Neural crest cell (in vitro differentiated cells): ENCODE results near the gene NCAPH2. TPM values are rescaled to one million over a fixed set of nuclear protein-coding genes. Genes with fewer than 3 reads are reported as not detected.

Experiments used
- DNase-seq: peaks from one replicate; pipeline ENCODE4 v3.0.0; 2021; ENCODE audit warnings: low read depth, mixed read lengths, low spot score
- H3K27ac Mint-ChIP-seq: one replicate; pipeline ENCODE4 v1.8.0; 2021; ENCODE audit warnings: mild to moderate bottlenecking, mixed read lengths; ENCODE audit not compliant: unreplicated experiment
- H3K27me3 Mint-ChIP-seq: 2 replicates; pipeline ENCODE4 v1.8.0; 2021; ENCODE audit warnings: low read depth, mild to moderate bottlenecking, mixed read lengths
- H3K36me3 Mint-ChIP-seq: 2 replicates; pipeline ENCODE4 v1.8.0; 2021; ENCODE audit warnings: low read depth, mild to moderate bottlenecking, mixed read lengths
- H3K4me1 Mint-ChIP-seq: 2 replicates; pipeline ENCODE4 v1.8.0; 2021; ENCODE audit warnings: mixed read lengths
- H3K4me3 Mint-ChIP-seq: one replicate; pipeline ENCODE4 v1.8.0; 2021; ENCODE audit warnings: mild to moderate bottlenecking, mixed read lengths
- H3K9me3 Mint-ChIP-seq: 2 replicates; pipeline ENCODE4 v1.8.0; 2021; ENCODE audit warnings: mixed read lengths
- total RNA-seq: library from RNA; stranded (reverse); gene quantifications from 2 replicates; pipeline ENCODE4 v1.2.1, GENCODE V29; 2021
- TF ChIP-seq, protein P1 (sequence below): fragments of 200-600 bp; sonication (generic); conservative IDR thresholded peaks from 2 replicates; pipeline ENCODE4 v1.5.0; 2021; ENCODE audit warnings: antibody characterized with exemption, mild to moderate bottlenecking

NCAPH2 gene
- total RNA-seq, 1 donor from 2014 or later = 114 TPM

DNA sequence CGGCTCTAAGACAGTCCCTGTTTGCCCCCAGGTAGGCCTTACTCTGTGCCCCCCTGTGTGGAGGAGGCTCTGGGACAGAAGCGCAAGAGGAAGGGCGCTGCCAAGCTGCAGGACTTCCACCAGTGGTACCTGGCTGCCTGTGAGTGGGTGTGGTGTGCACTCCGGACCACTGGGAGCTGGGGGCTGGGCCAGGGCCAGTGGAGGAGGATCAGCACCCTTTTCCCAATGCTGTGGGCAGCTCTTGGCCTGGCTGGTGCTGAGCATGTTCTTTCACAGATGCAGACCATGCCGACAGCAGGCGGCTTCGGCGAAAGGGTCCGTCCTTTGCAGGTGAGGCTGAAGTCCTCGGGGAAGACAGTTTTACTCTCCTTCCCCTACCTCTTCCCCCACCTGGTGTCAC is 13.7 kb downstream of the NCAPH2 start:
- TF ChIP-seq, protein P1, sequence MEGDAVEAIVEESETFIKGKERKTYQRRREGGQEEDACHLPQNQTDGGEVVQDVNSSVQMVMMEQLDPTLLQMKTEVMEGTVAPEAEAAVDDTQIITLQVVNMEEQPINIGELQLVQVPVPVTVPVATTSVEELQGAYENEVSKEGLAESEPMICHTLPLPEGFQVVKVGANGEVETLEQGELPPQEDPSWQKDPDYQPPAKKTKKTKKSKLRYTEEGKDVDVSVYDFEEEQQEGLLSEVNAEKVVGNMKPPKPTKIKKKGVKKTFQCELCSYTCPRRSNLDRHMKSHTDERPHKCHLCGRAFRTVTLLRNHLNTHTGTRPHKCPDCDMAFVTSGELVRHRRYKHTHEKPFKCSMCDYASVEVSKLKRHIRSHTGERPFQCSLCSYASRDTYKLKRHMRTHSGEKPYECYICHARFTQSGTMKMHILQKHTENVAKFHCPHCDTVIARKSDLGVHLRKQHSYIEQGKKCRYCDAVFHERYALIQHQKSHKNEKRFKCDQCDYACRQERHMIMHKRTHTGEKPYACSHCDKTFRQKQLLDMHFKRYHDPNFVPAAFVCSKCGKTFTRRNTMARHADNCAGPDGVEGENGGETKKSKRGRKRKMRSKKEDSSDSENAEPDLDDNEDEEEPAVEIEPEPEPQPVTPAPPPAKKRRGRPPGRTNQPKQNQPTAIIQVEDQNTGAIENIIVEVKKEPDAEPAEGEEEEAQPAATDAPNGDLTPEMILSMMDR = no peak
- Mint-ChIP-seq H3K4me1 (peaks cover 6% of the 10 kb centered on the region), H3K36me3 (peaks cover 4% of the 10 kb centered on the region), H3K4me3 (no peak overlapping the region), H3K27ac (no peak overlapping the region), H3K27me3 (peaks cover 6% of the 10 kb centered on the region), H3K9me3 (no peaks in the 10 kb centered on the region)
- DNase-seq = no peak

DNA sequence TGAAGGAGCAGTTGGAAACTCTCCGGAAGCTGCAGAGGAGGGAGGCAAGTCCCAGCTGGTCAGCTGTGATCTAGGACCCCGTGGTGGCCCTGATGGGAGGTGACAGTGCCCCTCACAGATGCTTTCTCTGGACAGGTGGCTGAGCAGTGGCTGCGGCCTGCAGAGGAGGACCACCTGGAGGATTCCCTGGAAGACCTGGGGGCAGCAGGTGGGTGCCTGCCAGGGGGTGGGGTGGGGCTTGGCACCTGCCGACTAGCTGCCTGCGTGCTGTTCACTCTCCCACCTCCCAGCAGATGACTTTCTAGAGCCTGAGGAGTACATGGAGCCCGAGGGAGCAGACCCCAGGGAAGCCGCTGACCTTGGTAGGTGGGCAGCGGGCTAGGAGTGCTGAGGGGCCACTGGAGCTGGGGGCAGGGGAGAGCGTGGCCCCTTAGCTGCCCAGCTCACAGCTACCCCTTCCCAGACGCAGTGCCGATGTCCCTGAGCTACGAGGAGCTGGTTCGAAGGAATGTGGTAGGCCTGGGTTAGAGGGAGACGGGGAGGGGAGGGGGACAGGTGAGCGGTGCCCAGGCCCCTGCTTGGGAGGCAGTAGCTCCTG is 14.3 kb downstream of the NCAPH2 start:
- H3K4me3 Mint-ChIP-seq = no peak overlapping the region
- DNase-seq = no peak
- H3K4me1 Mint-ChIP-seq = peaks cover 12% of the 10 kb centered on the region
- peaks cover 4% of the 10 kb centered on the region for H3K36me3 Mint-ChIP-seq
- no peak overlapping the region for H3K27ac Mint-ChIP-seq
- H3K27me3 Mint-ChIP-seq = peaks cover 12% of the 10 kb centered on the region
- H3K9me3 Mint-ChIP-seq = no peaks in the 10 kb centered on the region
- TF ChIP-seq, protein P1 = no peak

DNA sequence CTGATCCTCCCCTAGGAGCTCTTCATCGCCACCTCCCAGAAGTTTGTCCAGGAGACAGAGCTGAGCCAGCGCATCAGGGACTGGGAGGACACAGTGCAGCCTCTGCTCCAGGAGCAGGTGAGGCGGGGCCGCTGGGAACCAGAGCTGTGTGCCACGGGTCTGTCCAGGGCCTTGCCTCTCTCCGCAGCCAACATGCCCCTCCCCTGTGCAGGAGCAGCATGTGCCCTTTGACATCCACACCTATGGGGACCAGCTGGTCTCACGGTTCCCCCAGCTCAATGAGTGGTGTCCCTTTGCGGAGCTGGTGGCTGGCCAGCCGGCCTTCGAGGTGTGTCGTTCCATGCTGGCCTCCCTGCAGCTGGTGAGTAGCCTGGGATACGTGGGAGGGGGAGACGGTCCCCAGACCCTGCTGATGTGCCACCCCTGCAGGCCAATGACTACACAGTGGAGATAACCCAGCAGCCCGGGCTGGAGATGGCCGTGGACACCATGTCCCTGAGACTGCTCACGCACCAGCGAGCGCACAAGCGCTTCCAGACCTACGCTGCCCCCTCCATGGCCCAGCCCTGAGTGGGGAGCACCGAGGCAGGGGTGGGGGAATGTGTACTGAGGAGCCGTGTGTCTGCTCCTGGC is 14.9 kb downstream of the NCAPH2 start:
- TF ChIP-seq, protein P1 = no peak
- Mint-ChIP-seq H3K36me3 (peaks cover 4% of the 10 kb centered on the region), H3K27me3 (peaks cover 19% of the 10 kb centered on the region), H3K9me3 (no peaks in the 10 kb centered on the region), H3K27ac (no peak overlapping the region), H3K4me1 (peaks cover 17% of the 10 kb centered on the region), H3K4me3 (peak overlapping the region; percentile 72)
- DNase-seq = no peak

DNA sequence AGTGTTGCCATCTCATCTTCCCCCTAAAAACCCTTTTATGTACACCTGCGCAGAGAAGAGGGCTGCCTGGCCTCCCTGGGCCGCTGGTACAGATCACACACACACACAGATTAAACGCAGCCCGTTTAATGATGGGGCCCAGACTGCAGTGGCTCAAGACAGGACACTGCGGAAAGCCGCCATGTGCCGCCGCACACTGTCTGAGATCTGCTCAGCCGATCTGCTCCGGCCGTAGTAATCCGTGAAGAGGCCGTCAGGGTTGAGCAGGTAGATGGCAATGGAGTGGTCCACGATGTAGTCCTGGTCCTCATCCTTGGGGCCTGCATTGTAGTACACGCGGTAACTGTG is 15.4 kb downstream of the NCAPH2 start:
- peaks cover 6% of the 10 kb centered on the region for H3K36me3 Mint-ChIP-seq
- peak overlapping the region; percentile 72 for H3K4me3 Mint-ChIP-seq
- no peak overlapping the region for H3K27ac Mint-ChIP-seq
- H3K9me3 Mint-ChIP-seq = no peaks in the 10 kb centered on the region
- peaks cover 24% of the 10 kb centered on the region for H3K27me3 Mint-ChIP-seq
- no peak for DNase-seq
- TF ChIP-seq, protein P1 = no peak
- H3K4me1 Mint-ChIP-seq = peaks cover 17% of the 10 kb centered on the region

DNA sequence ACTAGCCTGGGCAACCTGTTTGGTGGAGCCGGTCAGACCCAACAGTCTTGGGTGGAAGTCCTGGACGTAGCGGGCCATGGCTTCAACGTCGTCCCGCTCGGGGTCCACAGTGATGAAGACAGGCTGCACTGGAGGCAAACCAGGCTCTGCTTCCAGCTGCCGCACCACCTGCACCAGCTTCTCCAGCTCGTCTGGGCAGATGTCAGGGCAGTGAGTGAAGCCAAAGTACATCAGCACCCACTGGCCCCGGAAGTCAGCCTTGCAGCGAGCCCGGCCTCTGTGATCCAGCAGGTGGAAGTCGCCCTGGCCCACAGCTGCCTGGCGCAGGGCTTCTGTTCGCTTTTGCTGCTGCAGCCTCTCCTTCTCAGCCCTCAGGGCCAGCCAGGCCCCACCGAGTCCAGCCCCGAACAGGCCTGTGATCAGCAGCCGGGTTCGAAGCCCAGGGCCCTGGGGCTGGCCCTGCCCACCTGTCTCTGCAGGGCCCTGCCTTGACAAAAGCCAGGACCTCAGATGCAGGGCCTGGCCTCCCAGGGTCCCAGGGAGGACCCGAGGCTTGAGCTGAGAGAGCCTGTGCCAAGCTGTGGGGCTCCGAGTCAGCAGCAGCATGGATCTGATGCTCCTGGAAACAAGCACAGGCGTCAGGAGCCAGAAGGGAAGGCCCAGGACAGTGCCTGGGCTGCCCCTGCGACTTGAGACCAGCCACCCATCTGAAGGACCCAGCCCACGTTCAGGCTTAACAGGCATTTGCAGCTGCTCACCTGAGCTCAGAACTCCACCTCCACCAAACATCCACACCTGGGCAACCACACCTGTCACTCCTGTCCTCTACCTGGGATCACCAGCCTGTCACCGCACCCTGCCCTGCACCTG is 16.0 kb downstream of the NCAPH2 start:
- Mint-ChIP-seq H3K4me1 (peaks cover 17% of the 10 kb centered on the region), H3K36me3 (peaks cover 6% of the 10 kb centered on the region), H3K27me3 (peaks cover 30% of the 10 kb centered on the region), H3K4me3 (peak overlapping the region; percentile 95), H3K27ac (no peak overlapping the region), H3K9me3 (no peaks in the 10 kb centered on the region)
- TF ChIP-seq, protein P1 = no peak
- no peak for DNase-seq
